Natural killer cell (primary cell): ENCODE results near the gene GNLY. TPM values are rescaled to one million over a fixed set of nuclear protein-coding genes. Genes with fewer than 3 reads are reported as not detected.
"Not testable (repeated sequence)": the region's sequence is repeated elsewhere in the genome, so short reads cannot be mapped to it uniquely, and the experiment has no call there.

Experiments used
- ATAC-seq, 3 donors: fragments of 150-1000 bp in 2 of 3; fragments of 200-7000 bp in 1 of 3; cut with Tn5 transposase; 1 replicate in 1 of 3; 2 replicates in 2 of 3; pipeline ENCODE4 v1.10.0; 2021; ENCODE audit warnings: mild to moderate bottlenecking in 2 of 3, moderate library complexity in 2 of 3
- DNase-seq, 2 donors: peaks; one replicate each; pipeline versions ENCODE4 v3.0.0 to v3.0.0-alpha.2; 2013 to 2021; ENCODE audit warnings: mixed read lengths in 1 of 2
- H3K27ac ChIP-seq: one replicate; pipeline ENCODE4 v1.5.1; 2013; ENCODE audit warnings: mild to moderate bottlenecking, low read length
- H3K27me3 ChIP-seq: one replicate; pipeline ENCODE4 v1.6.1; 2013; ENCODE audit warnings: low read length; ENCODE audit not compliant: control insufficient read depth, insufficient read depth
- H3K36me3 ChIP-seq: one replicate; pipeline ENCODE4 v1.6.1; 2013; ENCODE audit warnings: low read length; ENCODE audit not compliant: control insufficient read depth, insufficient read depth
- H3K4me1 ChIP-seq: one replicate; pipeline ENCODE4 v1.6.1; 2013; ENCODE audit warnings: low read length; ENCODE audit not compliant: control insufficient read depth, insufficient read depth
- H3K4me3 ChIP-seq: one replicate; pipeline ENCODE4 v1.5.1; 2013; ENCODE audit warnings: low read length
- H3K9me3 ChIP-seq: one replicate; pipeline ENCODE4 v1.6.1; 2013; ENCODE audit warnings: low read length; ENCODE audit not compliant: control insufficient read depth, insufficient read depth
- H3K27ac Mint-ChIP-seq, 2 donors: one replicate each; pipeline ENCODE4 v1.8.0; 2022; ENCODE audit warnings: mild to moderate bottlenecking in 2 of 2, mixed read lengths in 2 of 2, moderate library complexity in 1 of 2
- H3K27me3 Mint-ChIP-seq, 2 donors: one replicate each; pipeline ENCODE4 v1.8.0; 2022; ENCODE audit warnings: low read depth in 2 of 2, mixed read lengths in 2 of 2
- H3K36me3 Mint-ChIP-seq: one replicate; pipeline ENCODE4 v1.8.0; 2022; ENCODE audit warnings: mixed read lengths
- H3K4me1 Mint-ChIP-seq, 2 donors: one replicate each; pipeline ENCODE4 v1.8.0; 2022; ENCODE audit warnings: mixed read lengths in 2 of 2
- H3K4me3 Mint-ChIP-seq: one replicate; pipeline ENCODE4 v1.8.0; 2022; ENCODE audit warnings: mild to moderate bottlenecking, moderate library complexity, mixed read lengths
- H3K9me3 Mint-ChIP-seq, 2 donors: one replicate each; pipeline ENCODE4 v1.8.0; 2022; ENCODE audit warnings: mixed read lengths in 2 of 2
- WGBS: methylation state at CpG from one replicate; pipeline ENCODE4 v1.1.7; 2013; ENCODE audit warnings: missing lambda C conversion rate; ENCODE audit not compliant: insufficient coverage; 5-methylcytosine and 5-hydroxymethylcytosine counted together
- intact Hi-C: fragments of 100-400 bp; cut with micrococcal nuclease; formaldehyde crosslinking; loops from one replicate; pipeline ENCODE4 v1.14.2; 2022
- total RNA-seq, 4 donors: library from RNA; stranded (reverse); fragments of 120-200 nt in 1 of 4; gene quantifications; one replicate each; pipeline versions ENCODE4 v1.2.3 to v1.2.4, GENCODE V29; 2013 to 2022
- TF ChIP-seq, protein P1 (sequence below): fragments of 200-600 bp; IDR thresholded peaks from one replicate; pipeline ENCODE4 v1.8.0; 2022; ENCODE audit warnings: antibody characterized with exemption

GNLY gene
- total RNA-seq, 3 donors from 2014 or later (not counting 1 experiment from before 2014, with no cell fraction given), result 4,938 to 8,199 (median 6,542) TPM

DNA sequence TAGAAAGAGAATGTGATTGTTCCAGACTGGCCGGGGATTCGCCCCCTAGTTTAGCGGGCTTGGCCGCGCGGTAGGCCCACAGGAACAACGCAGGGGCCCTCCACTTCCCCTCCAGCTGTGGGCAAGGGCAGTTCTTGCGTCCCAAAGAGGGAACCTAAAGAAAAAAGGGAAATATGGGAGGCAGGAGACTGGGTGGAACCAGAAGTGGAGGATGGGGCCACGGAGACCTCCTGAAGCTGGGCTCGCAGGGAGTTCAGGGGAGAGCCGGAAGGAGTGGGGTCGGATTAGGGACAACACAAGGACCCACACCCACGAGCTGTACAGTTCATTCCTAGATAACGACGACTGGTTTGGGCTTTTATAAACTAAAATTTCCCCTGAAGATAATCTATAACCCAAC is 18.2 kb downstream of the GNLY start:
- intact Hi-C loops, result no loop called here
- DNase-seq, result no peak
- H3K36me3 ChIP-seq, result no peaks in the 10 kb centered on the region
- no peak overlapping the region for H3K27ac ChIP-seq
- no peaks in the 10 kb centered on the region for H3K9me3 ChIP-seq
- Mint-ChIP-seq H3K36me3 (no peaks in the 10 kb centered on the region), H3K27me3 (no peaks in the 10 kb centered on the region), H3K4me1 (peaks cover under 1 to 8% of the 10 kb centered on the region in 2 donors), H3K9me3 (no peaks in the 10 kb centered on the region), H3K4me3 (no peak overlapping the region), H3K27ac (no peak overlapping the region)
- no peaks in the 10 kb centered on the region for H3K27me3 ChIP-seq
- TF ChIP-seq, protein P1, sequence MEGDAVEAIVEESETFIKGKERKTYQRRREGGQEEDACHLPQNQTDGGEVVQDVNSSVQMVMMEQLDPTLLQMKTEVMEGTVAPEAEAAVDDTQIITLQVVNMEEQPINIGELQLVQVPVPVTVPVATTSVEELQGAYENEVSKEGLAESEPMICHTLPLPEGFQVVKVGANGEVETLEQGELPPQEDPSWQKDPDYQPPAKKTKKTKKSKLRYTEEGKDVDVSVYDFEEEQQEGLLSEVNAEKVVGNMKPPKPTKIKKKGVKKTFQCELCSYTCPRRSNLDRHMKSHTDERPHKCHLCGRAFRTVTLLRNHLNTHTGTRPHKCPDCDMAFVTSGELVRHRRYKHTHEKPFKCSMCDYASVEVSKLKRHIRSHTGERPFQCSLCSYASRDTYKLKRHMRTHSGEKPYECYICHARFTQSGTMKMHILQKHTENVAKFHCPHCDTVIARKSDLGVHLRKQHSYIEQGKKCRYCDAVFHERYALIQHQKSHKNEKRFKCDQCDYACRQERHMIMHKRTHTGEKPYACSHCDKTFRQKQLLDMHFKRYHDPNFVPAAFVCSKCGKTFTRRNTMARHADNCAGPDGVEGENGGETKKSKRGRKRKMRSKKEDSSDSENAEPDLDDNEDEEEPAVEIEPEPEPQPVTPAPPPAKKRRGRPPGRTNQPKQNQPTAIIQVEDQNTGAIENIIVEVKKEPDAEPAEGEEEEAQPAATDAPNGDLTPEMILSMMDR, result no peak
- H3K4me3 ChIP-seq, result no peak overlapping the region
- 48% methylated on average over 15 of the region's 15 CpGs for WGBS
- peaks cover 21% of the 10 kb centered on the region for H3K4me1 ChIP-seq
- ATAC-seq, result peak in 1 of 3 donors; percentile 12

DNA sequence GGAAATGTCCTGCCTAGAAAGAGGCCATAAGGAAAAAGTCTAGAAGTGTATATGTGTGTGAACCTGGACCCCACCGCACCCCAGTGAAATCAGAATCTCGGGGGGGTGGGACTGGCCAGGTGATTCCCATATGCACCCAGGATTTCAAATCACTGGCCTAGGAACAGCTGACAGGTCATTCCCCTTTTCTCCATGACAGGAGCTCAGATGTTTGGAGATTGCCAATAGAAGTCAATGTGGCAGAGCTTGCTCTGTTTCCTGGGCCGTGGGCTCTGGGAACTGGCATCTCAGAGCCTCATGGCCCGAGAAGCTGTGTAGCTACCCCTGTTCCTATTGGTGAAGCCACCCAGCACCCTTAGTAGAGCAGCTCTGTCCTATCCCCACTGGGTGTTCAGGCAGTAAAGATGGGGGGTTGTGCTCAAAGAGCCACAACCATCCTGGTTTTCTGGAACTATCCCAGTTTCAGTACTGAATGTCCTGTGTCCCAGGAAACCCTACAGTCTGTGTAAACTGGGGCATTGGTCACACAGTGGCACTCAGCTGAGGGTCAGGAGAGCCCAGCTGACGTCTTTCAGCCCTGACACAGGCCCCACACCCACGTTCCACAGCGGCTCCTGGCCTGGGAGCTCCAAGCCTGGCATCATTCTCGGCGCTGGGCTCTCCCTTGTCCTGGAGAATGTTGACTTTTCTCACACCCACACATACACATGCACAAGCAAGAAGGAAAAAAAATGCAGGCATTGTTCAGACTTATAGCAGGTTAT is 18.9 kb downstream of the GNLY start:
- ATAC-seq (no peak), DNase-seq (no peak)

GRCh38 chr2:85713836-85714235 is 19.7 kb downstream of the GNLY start:
- H3K4me3 ChIP-seq, result no peak overlapping the region
- no peaks in the 10 kb centered on the region for H3K9me3 ChIP-seq
- no peak overlapping the region for H3K27ac Mint-ChIP-seq
- H3K36me3 Mint-ChIP-seq, result no peaks in the 10 kb centered on the region
- H3K4me3 Mint-ChIP-seq, result no peak overlapping the region
- H3K27me3 ChIP-seq, result no peaks in the 10 kb centered on the region
- ATAC-seq (no peak), DNase-seq (no peak)
- H3K4me1 Mint-ChIP-seq, result peaks cover 0 to 6% of the 10 kb centered on the region in 2 donors
- H3K27me3 Mint-ChIP-seq, result no peaks in the 10 kb centered on the region
- no peak overlapping the region for H3K27ac ChIP-seq
- TF ChIP-seq, protein P1, result no peak
- intact Hi-C loops, result no loop called here
- WGBS, result 94% methylated on average over 5 of the region's 5 CpGs
- H3K4me1 ChIP-seq, result peaks cover 21% of the 10 kb centered on the region
- H3K9me3 Mint-ChIP-seq, result no peaks in the 10 kb centered on the region
- no peaks in the 10 kb centered on the region for H3K36me3 ChIP-seq

More for the DNA sequence above, 18.9 kb downstream of the GNLY start:
- no peaks in the 10 kb centered on the region for H3K36me3 ChIP-seq
- no peaks in the 10 kb centered on the region for H3K27me3 ChIP-seq
- peaks cover 21% of the 10 kb centered on the region for H3K4me1 ChIP-seq
- intact Hi-C loops, result no loop called here
- WGBS, result 95% methylated on average over 9 of the region's 9 CpGs
- no peak overlapping the region for H3K4me3 ChIP-seq
- no peaks in the 10 kb centered on the region for H3K9me3 ChIP-seq
- H3K4me1 Mint-ChIP-seq, result peaks cover 0 to 6% of the 10 kb centered on the region in 2 donors
- H3K27ac Mint-ChIP-seq, result no peak overlapping the region
- no peaks in the 10 kb centered on the region for H3K9me3 Mint-ChIP-seq
- no peaks in the 10 kb centered on the region for H3K27me3 Mint-ChIP-seq
- no peak overlapping the region for H3K4me3 Mint-ChIP-seq
- H3K36me3 Mint-ChIP-seq, result no peaks in the 10 kb centered on the region
- TF ChIP-seq, protein P1, result no peak
- no peak overlapping the region for H3K27ac ChIP-seq

DNA sequence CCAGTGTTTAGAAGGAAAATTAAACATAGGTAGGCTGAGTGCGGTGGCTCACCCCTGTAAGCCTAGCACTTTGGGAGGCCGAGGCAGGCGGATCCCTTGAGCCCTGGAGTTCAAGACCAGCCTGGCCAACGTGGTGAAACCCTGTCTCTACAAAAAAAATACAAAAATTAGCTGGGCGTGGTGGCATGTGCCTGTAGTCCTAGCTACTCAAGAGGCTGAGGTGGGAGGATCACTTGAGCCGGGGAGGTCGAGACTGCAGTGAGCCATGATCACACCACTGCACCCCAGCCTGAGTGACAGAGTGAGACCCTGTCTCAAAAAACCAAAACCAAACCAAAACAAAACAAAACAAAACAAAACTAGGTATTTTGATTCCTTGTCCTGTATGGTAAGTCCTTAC is 20.3 kb downstream of the GNLY start:
- 80% methylated on average over 7 of the region's 7 CpGs for WGBS
- H3K4me1 ChIP-seq, result peaks cover 21% of the 10 kb centered on the region
- not testable (repeated sequence) for ATAC-seq

More for the DNA sequence above, 20.3 kb downstream of the GNLY start:
- H3K4me3 ChIP-seq, H3K27me3 ChIP-seq, H3K4me3 Mint-ChIP-seq, H3K27ac Mint-ChIP-seq, H3K27ac ChIP-seq, H3K4me1 Mint-ChIP-seq, H3K9me3 Mint-ChIP-seq, intact Hi-C loops, H3K27me3 Mint-ChIP-seq, DNase-seq, H3K9me3 ChIP-seq, H3K36me3 ChIP-seq, H3K36me3 Mint-ChIP-seq: not testable (repeated sequence)
